GM21786 (cell line): ENCODE results near the gene SYP.

Experiments
- ATAC-seq: cut with Tn5 transposase; IDR thresholded peaks from one replicate; pipeline ENCODE4 v1.9.1; 2021; ENCODE audit not compliant: unreplicated experiment

SYP gene

GRCh38 chrX:49221868-49222267 lies 21.9 kb upstream of the SYP start:
- ATAC-seq: no peak

GRCh38 chrX:49220100-49220499 lies 20.1 kb upstream of the SYP start:
- ATAC-seq: no peak

GRCh38 chrX:49214996-49215526 lies 15.1 kb upstream of the SYP start:
- ATAC-seq: no peak

- no peak for ATAC-seq
These were observed 14.4 kb upstream of the SYP start for GRCh38 chrX:49214416-49214815.

- no peak for ATAC-seq
These were observed 12.9 kb upstream of the SYP start for GRCh38 chrX:49212861-49213260.

GRCh38 chrX:49212209-49212608 lies 12.2 kb upstream of the SYP start:
- no peak for ATAC-seq

GRCh38 chrX:49211074-49211473 lies 11.1 kb upstream of the SYP start:
- ATAC-seq: no peak

- ATAC-seq: no peak
These were observed 10.4 kb upstream of the SYP start for GRCh38 chrX:49210406-49210805.

GRCh38 chrX:49209434-49210251 lies 9.7 kb upstream of the SYP start:
- no peak for ATAC-seq

GRCh38 chrX:49208399-49208798 lies 8.4 kb upstream of the SYP start:
- ATAC-seq: no peak

GRCh38 chrX:49206543-49206942 lies 6.5 kb upstream of the SYP start:
- no peak for ATAC-seq

GRCh38 chrX:49205443-49205842 lies 5.5 kb upstream of the SYP start:
- ATAC-seq: no peak

- ATAC-seq: no peak
These were observed 4.7 kb upstream of the SYP start for GRCh38 chrX:49204709-49205108.

- ATAC-seq: no peak
These were observed 4.0 kb upstream of the SYP start for GRCh38 chrX:49204017-49204416.

- no peak for ATAC-seq
These were observed 3.5 kb upstream of the SYP start for GRCh38 chrX:49203536-49203935.

- no peak for ATAC-seq
These were observed 2.0 kb upstream of the SYP start for GRCh38 chrX:49202022-49202421.

GRCh38 chrX:49199315-49199595 lies 738 bp downstream of the SYP start:
- ATAC-seq: no peak

GRCh38 chrX:49198540-49199314 lies 1.3 kb downstream of the SYP start:
- ATAC-seq: no peak

GRCh38 chrX:49197543-49198087 lies 2.4 kb downstream of the SYP start:
- no peak for ATAC-seq

- ATAC-seq: no peak
These were observed 6.4 kb downstream of the SYP start for GRCh38 chrX:49193542-49193964.

GRCh38 chrX:49192722-49193328 lies 7.2 kb downstream of the SYP start:
- no peak for ATAC-seq

GRCh38 chrX:49191574-49192011 lies 8.4 kb downstream of the SYP start:
- no peak for ATAC-seq
